K562 (cell line): Measurements from ENCODE around the gene PPP1R13B. TPM values are rescaled to one million over a fixed set of nuclear protein-coding genes. Genes with fewer than 3 reads are reported as not detected.

Experiments used
- ATAC-seq: fragments of 200-7000 bp; cut with Tn5 transposase; 3 replicates; pipeline ENCODE4 v1.9.1; 2020; ENCODE audit warnings: moderate library complexity
- BruUV-seq: library from RNA; stranded (reverse); fragments of 400-500 nt; replicated peaks from 2 replicates; lab custom pipeline; 2021; lab: Mats Ljungman, UMichigan
- CTCF ChIA-PET: fragments of 300-600 bp; formaldehyde crosslinking; extraction: SDS; loops from one replicate; lab custom pipeline; 2021; ENCODE audit warnings: low intra/inter-chr PET ratio; lab: Yijun Ruan, JAX
- POLR2A ChIA-PET: fragments of 300-600, 350-650 bp; sonication (Branson Sonifier 250); formaldehyde crosslinking; extraction: SDS; loops from one replicate; lab custom pipeline; 2021; ENCODE audit warnings: antibody characterized with exemption, inconsistent platforms; lab: Yijun Ruan, JAX
- DNase-seq, 4 experiments: peaks; one replicate each; pipeline versions ENCODE4 v3.0.0 to v3.0.0-alpha.2; 2011 to 2018; ENCODE audit warnings: low spot score in 3 of 4, mixed read lengths in 3 of 4; ENCODE audit errors: extremely low read depth in 1 of 4
- FAIRE-seq: peaks from 2 replicates; lab custom pipeline; 2011; peaks lifted over from hg19 to GRCh38; lab: Jason Lieb, UNC
- H2AFZ ChIP-seq: 2 replicates; pipeline ENCODE4 v1.6.0; 2011; ENCODE audit warnings: low read depth, low read length, control low read depth, inconsistent platforms
- H3K27ac ChIP-seq: fragments of 200-600 bp; 3 replicates; pipeline ENCODE4 v1.8.0; 2011; ENCODE audit warnings: low read depth, mild to moderate bottlenecking, control low read depth, inconsistent platforms, low read length, moderate library complexity, mixed read lengths; ENCODE audit errors: extremely low read depth
- H3K27me3 ChIP-seq, 2 experiments: fragments of 300-600 bp in 1 of 2; 2 replicates in 1 of 2; 3 replicates in 1 of 2; pipeline versions ENCODE4 v1.6.0 to v1.8.0; 2011; ENCODE audit warnings: inconsistent platforms in 2 of 2, low read length in 2 of 2, mild to moderate bottlenecking in 1 of 2, mixed read lengths in 1 of 2, moderate library complexity in 1 of 2; ENCODE audit not compliant: control insufficient read depth in 2 of 2, insufficient read depth in 2 of 2
- H3K36me3 ChIP-seq: fragments of 300-600 bp; 3 replicates; pipeline ENCODE4 v1.8.0; 2011; ENCODE audit warnings: mild to moderate bottlenecking, low read length, inconsistent platforms; ENCODE audit not compliant: control insufficient read depth, insufficient read depth
- H3K4me1 ChIP-seq, 2 experiments: fragments of 200-600 bp in 1 of 2; replicated peaks in 1 of 2; 2 replicates in 1 of 2; 3 replicates in 1 of 2; pipeline versions ENCODE4 v1.5.1 to v1.8.0; 2011; ENCODE audit warnings: inconsistent platforms in 2 of 2, low read length in 2 of 2, mild to moderate bottlenecking in 1 of 2, mixed read lengths in 1 of 2, moderate library complexity in 1 of 2; ENCODE audit not compliant: control insufficient read depth in 2 of 2, insufficient read depth in 2 of 2
- H3K4me2 ChIP-seq: 2 replicates; pipeline ENCODE4 v1.6.1; 2011; ENCODE audit warnings: low read length, control low read depth, inconsistent platforms, mixed read lengths; ENCODE audit not compliant: insufficient read depth
- H3K4me3 ChIP-seq: fragments of 200-600 bp; sonication (generic), shearing (Covaris generic); 2 replicates; pipeline ENCODE4 v1.5.1; 2016; ENCODE audit warnings: control low read depth, inconsistent platforms
- H3K79me2 ChIP-seq: fragments of 200-600 bp; 3 replicates; pipeline ENCODE4 v1.8.0; 2011; ENCODE audit warnings: low read length, inconsistent platforms; ENCODE audit not compliant: control insufficient read depth, insufficient read depth
- H3K9ac ChIP-seq, 2 experiments: 2 replicates each; pipeline versions ENCODE4 v1.6.0 to v1.6.1; 2011; ENCODE audit warnings: low read depth in 2 of 2, low read length in 2 of 2, control low read depth in 1 of 2, inconsistent platforms in 1 of 2, mild to moderate bottlenecking in 1 of 2, mixed read lengths in 1 of 2; ENCODE audit not compliant: insufficient read depth in 1 of 2
- H3K9me1 ChIP-seq: one replicate; pipeline ENCODE4 v1.6.0; 2011; ENCODE audit warnings: inconsistent platforms, mild to moderate bottlenecking, low read length, moderate library complexity; ENCODE audit not compliant: control insufficient read depth, insufficient read depth
- H3K9me3 ChIP-seq: replicated peaks from 2 replicates; pipeline ENCODE4 v1.5.1; 2011; ENCODE audit warnings: low read depth, low read length, inconsistent platforms; ENCODE audit not compliant: control insufficient read depth, insufficient read depth
- H4K20me1 ChIP-seq: replicated peaks from 2 replicates; pipeline ENCODE4 v1.6.1; 2011; ENCODE audit warnings: low read length, inconsistent platforms, mixed read lengths; ENCODE audit not compliant: control insufficient read depth, insufficient read depth
- CBFA2T2 ChIP-seq: fragments of 450-650 bp; conservative IDR thresholded peaks from 2 replicates; pipeline ENCODE4 v1.6.1; 2017; ENCODE audit warnings: mild to moderate bottlenecking
- CHAMP1 ChIP-seq: fragments of 450-650 bp; IDR thresholded peaks from 2 replicates; pipeline ENCODE4 v1.6.1; 2016; ENCODE audit warnings: mild to moderate bottlenecking
- EHMT2 ChIP-seq: fragments of 450-650 bp; IDR thresholded peaks from 2 replicates; pipeline ENCODE4 v1.6.1; 2018; ENCODE audit warnings: antibody characterized with exemption
- ETS2 ChIP-seq: IDR thresholded peaks from 2 replicates; pipeline ENCODE4 v1.6.1; 2016; ENCODE audit warnings: borderline replicate concordance, missing genetic modification characterization, mild to moderate bottlenecking, moderate library complexity, missing compliant biosample characterization; ENCODE audit not compliant: poor library complexity, severe bottlenecking
- NR1H2 ChIP-seq: sonication (generic); formaldehyde crosslinking; IDR thresholded peaks from 2 replicates; pipeline ENCODE4 v1.4.0; 2020; ENCODE audit warnings: mild to moderate bottlenecking, missing genetic modification reagents
- PBX2 ChIP-seq, 2 experiments: IDR thresholded peaks in 1 of 2; conservative IDR thresholded peaks in 1 of 2; 2 replicates each; pipeline ENCODE4 v1.6.1; 2016; ENCODE audit warnings: low read depth in 2 of 2, mild to moderate bottlenecking in 1 of 2, missing compliant biosample characterization in 1 of 2, missing genetic modification characterization in 1 of 2, moderate library complexity in 1 of 2
- SMARCC2 ChIP-seq: fragments of 450-650 bp; IDR thresholded peaks from 2 replicates; pipeline ENCODE4 v1.6.1; 2017; ENCODE audit warnings: antibody characterized with exemption, moderate library complexity, mild to moderate bottlenecking, low read depth
- YBX1 ChIP-seq: fragments of 450-650 bp; IDR thresholded peaks from 2 replicates; pipeline ENCODE4 v1.7.1; 2016; ENCODE audit warnings: mild to moderate bottlenecking
- ZNF184 ChIP-seq: sonication (generic); formaldehyde crosslinking; IDR thresholded peaks from 2 replicates; pipeline ENCODE4 v1.5.0; 2020; ENCODE audit warnings: missing genetic modification reagents
- ZNF217 ChIP-seq: sonication (generic); formaldehyde crosslinking; IDR thresholded peaks from 2 replicates; pipeline ENCODE4 v1.8.0; 2022; ENCODE audit warnings: mild to moderate bottlenecking, missing genetic modification reagents
- ZNF23 ChIP-seq: fragments of 250-450 bp; sonication (Bioruptor Pico); IDR thresholded peaks from 2 replicates; pipeline ENCODE4 v1.4.0; 2020; ENCODE audit warnings: mild to moderate bottlenecking
- ZNF445 ChIP-seq: fragments of 250-450 bp; sonication (Bioruptor Pico); IDR thresholded peaks from 2 replicates; pipeline ENCODE4 v1.4.0; 2020; ENCODE audit warnings: low read depth, mild to moderate bottlenecking, moderate library complexity
- WGBS: fragments of 100-300 bp; shearing (Covaris generic); methylation state at CpG from one replicate; pipeline ENCODE4 v1.1.6; 2016; ENCODE audit warnings: low coverage, mixed read lengths; ENCODE audit not compliant: insufficient coverage; ENCODE audit errors: missing lambda C conversion rate; 5-methylcytosine and 5-hydroxymethylcytosine counted together
- in situ Hi-C: fragments of 300-500 bp; cut with MboI; formaldehyde crosslinking; loops from 4 replicates; pipeline ENCODE4 v1.15.0; 2018; ENCODE audit warnings: inconsistent platforms, mixed read lengths
- intact Hi-C: fragments of 100-400 bp; cut with micrococcal nuclease; formaldehyde crosslinking; loops from 2 replicates; pipeline ENCODE4 v1.14.2; 2022
- polyA plus RNA-seq, 8 experiments: library from polyadenylated mRNA; depleted of rRNA in 4 of 8; stranded (reverse) in 5 of 8; unstranded in 3 of 8; fragments of >200 nt; fragmentation: Nextera tagmentation in 2 of 8; fragmentation: Illumina TruSeq in 1 of 8; extraction: Ambion mirVana in 2 of 8; extraction: Trizol in 1 of 8; gene quantifications; 2 replicates each; pipeline versions ENCODE4 v1.2.1 to v1.2.3, GENCODE V29; 2011 to 2014; ENCODE audit warnings: inconsistent platforms in 1 of 8, missing spikeins in 1 of 8
- total RNA-seq, 7 experiments: library from RNA; depleted of rRNA in 6 of 7; stranded (reverse); fragments of >200 nt in 6 of 7; fragmentation: Illumina TruSeq in 2 of 7; extraction: Trizol in 2 of 7; gene quantifications; 2 replicates each; pipeline versions ENCODE4 v1.2.1 to v1.2.3, GENCODE V29; 2011 to 2021; ENCODE audit warnings: low replicate concordance in 1 of 7

The PPP1R13B gene
- total and polyA plus RNA-seq, 9 of the 15 experiments (the other 6 are each of a cell fraction or from before 2014, with no cell fraction given) = 0.03 to 1.7 (median 0.15) TPM

GRCh38 chr14:103857256-103857655, 9.9 kb upstream of the PPP1R13B start:
- H3K4me2 ChIP-seq = no peak overlapping the region
- in situ Hi-C loops = no loop called here
- DNase-seq = no peak
- no peak for TF ChIP-seq ETS2
- no peak for TF ChIP-seq EHMT2
- TF ChIP-seq YBX1 = no peak
- TF ChIP-seq ZNF445 (CRISPR knock-in tag) = no peak
- no peak for TF ChIP-seq ZNF184 (CRISPR knock-in tag)
- no peak for TF ChIP-seq ZNF217 (CRISPR knock-in tag)
- no peak for TF ChIP-seq SMARCC2
- no peaks in the 10 kb centered on the region for H3K36me3 ChIP-seq
- ATAC-seq = no peak
- H3K27me3 ChIP-seq = peaks cover 0 to 18% of the 10 kb centered on the region in 2 experiments; a peak in 2 of 5 replicates
- no peak overlapping the region for H3K9ac ChIP-seq
- no peaks in the 10 kb centered on the region for H4K20me1 ChIP-seq
- ChIA-PET POLR2A (no interaction called here), CTCF (no interaction called here)
- no peak overlapping the region for H3K27ac ChIP-seq
- no peaks in the 10 kb centered on the region for H3K9me1 ChIP-seq
- no peaks in the 10 kb centered on the region for H3K79me2 ChIP-seq
- FAIRE-seq = no peak
- intact Hi-C loops = no loop called here
- no peak overlapping the region for H2AFZ ChIP-seq
- 7% methylated on average over 6 of the region's 6 CpGs for WGBS
- BruUV-seq = no TSS peak
- no peak overlapping the region for H3K4me3 ChIP-seq
- no peaks in the 10 kb centered on the region for H3K9me3 ChIP-seq
- H3K4me1 ChIP-seq = peaks cover 0 to 14% of the 10 kb centered on the region in 2 experiments; a peak in 2 of 5 replicates

GRCh38 chr14:103856607-103857006, 9.2 kb upstream of the PPP1R13B start:
- BruUV-seq = no TSS peak
- Histone ChIP-seq H3K9me3 (no peaks in the 10 kb centered on the region), H3K4me3 (no peak overlapping the region), H3K9me1 (no peaks in the 10 kb centered on the region), H3K79me2 (no peaks in the 10 kb centered on the region), H3K9ac (no peak overlapping the region), H4K20me1 (no peaks in the 10 kb centered on the region), H3K27me3 (peaks cover 0 to 14% of the 10 kb centered on the region in 2 experiments; a peak in 2 of 5 replicates), H3K36me3 (no peaks in the 10 kb centered on the region), H2AFZ (no peak overlapping the region), H3K4me1 (peaks cover 0 to 14% of the 10 kb centered on the region in 2 experiments; a peak in 2 of 5 replicates), H3K27ac (no peak overlapping the region), H3K4me2 (no peak overlapping the region)
- FAIRE-seq (no peak), ATAC-seq (no peak), DNase-seq (no peak)
- CTCF ChIA-PET = no interaction called here
- 37% methylated on average over 4 of the region's 7 CpGs for WGBS
- intact Hi-C loops (no loop called here), in situ Hi-C loops (no loop called here)
- POLR2A ChIA-PET = no interaction called here
- TF ChIP-seq NR1H2 (no peak), CHAMP1 (no peak), ZNF23 (CRISPR knock-in tag) (no peak), PBX2 (CRISPR knock-in tag; IDR thresholded peaks at IDR 0.05; ENCODE audit: low read depth) (no peak), PBX2 (tag; conservative IDR thresholded peaks at IDR 0.05; ENCODE audit: low read depth) (no peak), CBFA2T2 (no peak)
